ENCODE measurements around the gene SLAMF8. TPM values are rescaled to one million over a fixed set of nuclear protein-coding genes. Genes with fewer than 3 reads are reported as not detected.

Gene SLAMF8
- total and polyA plus RNA-seq, 2 of the 8 experiments (the other 6 are each of a cell fraction or from before 2014, with no cell fraction given): not detected

DNA sequence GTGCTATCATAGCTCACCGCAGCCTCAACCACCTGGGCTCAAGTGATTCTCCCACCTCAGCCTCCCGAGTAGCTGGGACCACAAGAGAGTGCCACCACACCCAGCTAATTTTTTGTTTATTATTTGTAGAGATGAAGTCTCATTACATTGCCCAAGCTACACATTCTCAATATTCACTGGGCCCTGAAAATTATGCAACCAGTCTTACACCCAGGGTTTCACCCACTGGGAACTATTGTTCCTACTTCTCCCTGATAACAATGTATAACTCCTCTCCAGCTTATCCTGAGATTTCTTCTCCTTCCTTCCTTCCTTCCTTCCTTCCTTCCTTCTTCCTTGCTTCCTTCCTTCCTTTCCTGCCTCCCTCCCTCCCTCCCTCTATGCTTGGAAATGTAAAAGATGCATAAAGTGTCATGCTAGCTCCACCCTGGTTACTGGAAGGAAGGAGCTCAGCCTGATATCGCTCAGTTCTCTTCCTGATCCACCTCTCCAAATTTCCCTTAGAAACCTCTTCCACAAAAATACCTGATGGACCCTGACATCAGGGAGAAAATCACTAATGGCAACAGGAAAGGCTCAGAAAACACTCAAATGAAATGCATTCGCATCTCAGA is 47.0 kb downstream of the SLAMF8 start:
- H3K18ac ChIP-seq (ENCODE audit: extremely low read depth, low read length): no peak overlapping the region
- no peaks in the 10 kb centered on the region for H3K9me3 ChIP-seq (ENCODE audit: insufficient read depth in 2 of 2, low read depth in 1 of 2, low read length in 1 of 2)
- H4K20me1 ChIP-seq (replicated peaks in 1 of 2; ENCODE audit: control insufficient read depth in 1 of 2, insufficient read depth in 2 of 2, low read length in 2 of 2): no peaks in the 10 kb centered on the region
- no peak overlapping the region for H3K9ac ChIP-seq (replicated peaks in 1 of 4; ENCODE audit: extremely low read depth in 1 of 4, low read depth in 3 of 4, low read length in 3 of 4)
- no peak overlapping the region for H3K56ac ChIP-seq (replicated peaks; ENCODE audit: insufficient read length, low read depth, low read length)
- H3K4me1 ChIP-seq (replicated peaks in 1 of 4; ENCODE audit: control insufficient read depth in 3 of 4, insufficient read depth in 4 of 4, low read length in 3 of 4): no peaks in the 10 kb centered on the region; a peak in 1 of 7 replicates
- H3K27ac ChIP-seq (ENCODE audit: low read depth, low read length): no peak overlapping the region
- no peak overlapping the region for H3K4me2 ChIP-seq (ENCODE audit: insufficient read depth in 1 of 2, low read depth in 2 of 2, low read length in 2 of 2)
- WGBS, 2 experiments (ENCODE audit: extremely low coverage in 1 of 2, insufficient coverage in 1 of 2, insufficient read length in 1 of 2, insufficient replicate concordance in 2 of 2, low coverage in 1 of 2, low lambda C conversion rate in 2 of 2, missing lambda C conversion rate in 1 of 2): 86% methylated on average over 4 of the region's 4 CpGs; no CpG with 5 or more reads in 1 of the 2 experiments
- H3K27me3 ChIP-seq (replicated peaks in 1 of 4; ENCODE audit: control insufficient read depth in 3 of 4, extremely low read depth in 1 of 4, insufficient read depth in 3 of 4, low read length in 3 of 4): no peaks in the 10 kb centered on the region
- H4K5ac ChIP-seq (ENCODE audit: insufficient read length, low read depth, low read length): no peak overlapping the region
- H3K23ac ChIP-seq (ENCODE audit: insufficient read length): no peak overlapping the region
- DNase-seq (ENCODE audit: low read depth in 1 of 2, low spot score in 2 of 2): no peak
- no peak overlapping the region for H3K14ac ChIP-seq (ENCODE audit: insufficient read length)
- H2BK5ac ChIP-seq (ENCODE audit: low read depth, low read length): no peak overlapping the region
- no peak overlapping the region for H4K91ac ChIP-seq (replicated peaks; ENCODE audit: insufficient read length, low read length)
- no peak overlapping the region for H2AK5ac ChIP-seq (ENCODE audit: low read depth, low read length)
- no peak for FAIRE-seq
- no peaks in the 10 kb centered on the region for H3K79me2 ChIP-seq (ENCODE audit: control insufficient read depth in 1 of 2, insufficient read depth in 2 of 2, low read length in 2 of 2)
- H4K8ac ChIP-seq (ENCODE audit: extremely low read depth, insufficient read depth, low read length): no peak overlapping the region
- H3K36me3 ChIP-seq (ENCODE audit: control insufficient read depth in 2 of 4, insufficient read depth in 4 of 4, low read length in 3 of 4): no peaks in the 10 kb centered on the region
- H3K4me3 ChIP-seq (ENCODE audit: extremely low read depth in 1 of 4, insufficient read depth in 2 of 4, low read depth in 3 of 4, low read length in 4 of 4): no peak overlapping the region
- no peak overlapping the region for H3K4ac ChIP-seq (replicated peaks; ENCODE audit: insufficient read length, low read depth, low read length)
- ChIA-PET POLR2A (ENCODE audit: partially characterized antibody) (no interaction called here), CTCF (ENCODE audit: partially characterized antibody) (interaction anchor here (0.6 to 7.0 kb wide), 12 partner anchors 18 to 1883 kb away, joined by 3 to 63 read pairs (median 4); partner anchors contain the start of genes DUSP23 and FCRL6)
- H2AFZ ChIP-seq (ENCODE audit: low read length): no peak overlapping the region
- no peak overlapping the region for H2BK120ac ChIP-seq (replicated peaks; ENCODE audit: low read depth, low read length)
- H3K23me2 ChIP-seq (ENCODE audit: low read depth, low read length): no peaks in the 10 kb centered on the region
- H2BK20ac ChIP-seq (ENCODE audit: low read length): no peak overlapping the region
- no peaks in the 10 kb centered on the region for H3K79me1 ChIP-seq (ENCODE audit: low read depth, low read length)
- H2BK15ac ChIP-seq (ENCODE audit: low read length): no peak overlapping the region
- no peak overlapping the region for H2BK12ac ChIP-seq (ENCODE audit: low read depth, low read length)
- TF ChIP-seq BRCA1 (IDR thresholded peaks at IDR 0.05; ENCODE audit: low read depth, low read length) (no peak), CTBP2 (IDR thresholded peaks at IDR 0.05; ENCODE audit: borderline replicate concordance, insufficient read depth, insufficient read length, low read length) (no peak), CEBPB (IDR thresholded peaks at IDR 0.05; ENCODE audit: low read depth, low read length) (no peak), POU5F1 (IDR thresholded peaks at IDR 0.05; ENCODE audit: low read depth, low read length) (no peak), POLR2A (IDR thresholded peaks at IDR 0.05; ENCODE audit: control extremely low read depth in 1 of 2, low read depth in 2 of 2, low read length in 2 of 2) (no peak), GTF2F1 (IDR thresholded peaks at IDR 0.05; ENCODE audit: borderline replicate concordance, low read depth, low read length) (no peak), MAFK (IDR thresholded peaks at IDR 0.05; ENCODE audit: low read depth, low read length) (no peak), ZNF274 (IDR thresholded peaks at IDR 0.05; ENCODE audit: borderline replicate concordance, extremely low read depth, low read length) (no peak), SIRT6 (IDR thresholded peaks at IDR 0.05; ENCODE audit: low read length) (no peak), RXRA (IDR thresholded peaks at IDR 0.05; ENCODE audit: insufficient read depth, low read depth, low read length) (no peak), HDAC6 (IDR thresholded peaks at IDR 0.05; ENCODE audit: low read depth, low read length) (no peak), JUN (IDR thresholded peaks at IDR 0.05; ENCODE audit: low read depth, low read length) (no peak), SP4 (IDR thresholded peaks at IDR 0.05; ENCODE audit: low read length) (no peak), BCL11A (IDR thresholded peaks at IDR 0.05; ENCODE audit: low read depth in 2 of 2, low read length in 2 of 2) (no peak)
- TF ChIP-seq, protein P1, sequence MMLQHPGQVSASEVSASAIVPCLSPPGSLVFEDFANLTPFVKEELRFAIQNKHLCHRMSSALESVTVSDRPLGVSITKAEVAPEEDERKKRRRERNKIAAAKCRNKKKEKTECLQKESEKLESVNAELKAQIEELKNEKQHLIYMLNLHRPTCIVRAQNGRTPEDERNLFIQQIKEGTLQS (IDR thresholded peaks at IDR 0.05; ENCODE audit: insufficient read depth, low read depth, low read length): no peak
